ENCODE measurements around the gene SLK.

Gene SLK

DNA sequence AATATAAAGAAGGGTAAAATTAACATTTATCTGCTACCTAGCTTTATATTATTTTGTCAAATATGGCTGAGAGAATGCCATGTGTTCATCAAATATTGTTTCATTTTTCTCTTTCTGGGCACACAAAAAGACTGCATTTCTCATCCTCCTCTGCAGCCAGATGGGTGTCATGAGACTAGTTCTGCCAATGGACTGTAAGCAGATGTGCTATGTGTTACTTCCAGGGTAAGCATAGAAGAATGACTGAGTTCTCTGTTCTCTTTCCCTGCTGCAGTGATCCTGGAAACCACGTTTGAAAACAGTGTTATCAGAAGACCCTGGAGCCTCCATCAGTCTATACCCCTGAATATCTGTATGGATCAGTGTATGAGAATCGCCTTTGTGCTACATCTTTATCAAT lies 24.1 kb upstream of the SLK start:
- DNase-seq = no peak

DNA sequence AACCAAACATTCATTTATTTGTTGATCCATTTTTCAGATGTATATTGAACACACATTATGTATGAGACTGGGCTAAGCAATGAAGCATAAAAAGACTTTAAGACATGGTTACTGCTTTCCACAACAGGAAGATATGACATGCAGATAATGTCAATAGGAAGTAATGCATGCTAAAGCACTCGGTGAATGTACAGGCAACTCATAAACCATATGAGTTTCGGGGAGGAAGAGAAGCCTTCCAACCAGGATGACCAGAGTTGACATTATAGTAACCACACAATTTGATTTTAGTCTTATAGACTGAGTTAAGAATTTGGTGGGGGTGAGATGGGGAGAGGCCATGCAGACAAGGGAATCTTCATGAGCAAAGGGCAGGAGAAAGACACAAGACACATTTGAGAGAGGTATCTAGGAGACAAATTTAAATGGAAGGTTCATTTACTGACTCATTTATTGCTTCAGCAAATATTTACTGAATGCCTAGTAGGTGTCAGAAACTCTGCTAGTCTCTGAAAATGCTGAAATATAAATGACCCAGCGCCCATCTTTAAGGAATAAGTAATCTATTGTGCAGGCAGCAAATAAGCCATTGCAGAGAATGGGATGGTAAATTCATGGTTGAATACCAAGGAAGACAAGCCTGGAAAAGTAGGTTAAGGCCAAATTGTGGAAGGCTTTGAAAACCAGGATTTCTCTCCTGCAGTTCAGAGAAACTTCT lies 19.0 kb upstream of the SLK start:
- DNase-seq = no peak

DNA sequence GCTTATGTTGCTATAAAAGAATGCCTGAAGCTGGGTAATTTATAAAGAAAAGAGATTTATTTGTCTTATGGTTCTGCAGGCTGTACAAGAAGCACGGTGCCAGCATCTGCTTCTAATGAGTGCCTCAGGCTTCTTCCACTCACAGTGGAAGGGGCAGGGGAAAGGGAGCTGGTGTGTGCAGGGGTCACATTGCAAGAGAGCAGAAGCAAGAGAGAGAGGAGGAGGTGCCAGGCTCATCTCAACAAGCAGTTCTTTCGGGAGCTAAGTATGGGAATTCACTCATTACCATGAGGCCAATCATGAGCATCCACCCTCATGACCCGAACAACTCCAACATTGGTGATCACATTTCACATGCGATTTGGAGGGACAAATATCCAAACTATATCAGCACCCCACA lies 17.2 kb upstream of the SLK start:
- DNase-seq = no peak

DNA sequence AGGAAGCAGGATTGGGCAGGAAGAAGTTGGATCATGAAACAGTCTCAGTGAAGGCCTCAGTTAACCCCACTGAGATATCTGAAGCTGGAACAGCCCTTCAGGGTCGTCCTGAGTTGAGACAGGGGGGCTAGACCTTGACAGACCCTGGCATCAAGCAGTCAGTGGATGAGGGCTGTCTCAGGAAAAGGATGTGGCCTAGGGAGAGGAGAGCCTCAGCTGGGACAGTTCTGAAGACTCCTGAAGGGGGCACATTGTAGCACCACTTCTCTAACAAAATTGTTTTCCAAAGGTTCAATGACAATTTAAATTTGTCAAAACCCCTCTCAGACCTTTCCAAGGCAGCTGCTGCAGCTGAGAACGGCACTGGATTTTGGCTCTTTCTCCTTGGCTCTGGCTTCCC lies 15.8 kb upstream of the SLK start:
- no peak for DNase-seq

DNA sequence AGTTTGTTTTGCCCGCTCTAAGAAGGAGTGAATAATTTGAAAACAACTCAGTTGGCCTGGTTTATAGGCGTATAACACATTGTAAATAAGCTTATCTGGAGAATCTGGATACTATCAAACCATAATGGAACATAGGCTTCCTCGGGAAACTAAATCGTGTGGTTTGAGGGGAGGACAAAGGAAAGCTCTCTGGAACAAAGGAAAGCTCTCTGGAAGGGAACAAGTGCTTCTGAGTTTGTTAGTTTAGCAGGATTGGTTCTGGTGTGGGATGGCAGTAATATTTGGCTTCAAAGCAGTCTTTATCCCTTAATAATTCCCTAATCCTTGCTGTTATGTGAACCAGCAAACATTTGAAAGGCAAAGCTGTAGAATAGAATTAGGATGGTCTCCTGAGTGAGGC lies 15.0 kb upstream of the SLK start:
- no peak for DNase-seq

DNA sequence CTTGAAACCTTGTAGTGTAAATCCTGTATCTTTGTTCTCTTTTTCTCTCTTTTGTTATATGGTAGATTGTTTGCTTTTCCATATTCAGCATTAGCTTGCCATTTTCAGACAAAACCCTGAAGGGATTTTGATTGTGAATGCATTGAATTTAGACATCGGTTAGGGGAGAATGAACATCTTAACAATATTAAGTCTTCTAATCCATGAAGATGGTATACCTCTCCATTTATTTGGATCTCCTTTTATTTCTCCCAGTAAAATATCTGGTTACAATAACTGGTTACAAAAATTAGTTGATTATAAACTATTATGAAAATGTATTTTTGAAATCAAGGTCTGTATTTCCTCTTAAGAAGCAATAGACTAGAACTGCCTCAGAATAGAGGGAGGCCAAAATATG lies 12.4 kb upstream of the SLK start:
- no peak for DNase-seq

DNA sequence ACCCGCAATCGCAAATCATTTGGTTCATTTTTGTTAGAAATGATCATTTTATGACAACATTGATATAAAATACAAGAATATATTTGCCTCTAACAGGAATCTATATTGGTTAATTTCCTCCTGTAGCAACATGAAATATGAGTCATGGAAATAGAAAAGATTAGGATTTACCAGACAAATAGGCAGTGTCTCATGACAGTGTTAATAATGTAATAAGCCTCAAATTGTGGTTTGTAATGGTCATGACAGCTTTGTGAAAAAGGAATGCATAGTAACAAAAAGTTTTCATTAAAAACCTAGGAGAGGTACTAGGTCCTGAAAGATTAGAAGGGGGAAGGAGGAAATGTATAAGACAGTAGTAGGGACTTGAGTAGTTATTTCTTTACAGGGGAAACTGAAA lies 7.9 kb upstream of the SLK start:
- no peak for DNase-seq

DNA sequence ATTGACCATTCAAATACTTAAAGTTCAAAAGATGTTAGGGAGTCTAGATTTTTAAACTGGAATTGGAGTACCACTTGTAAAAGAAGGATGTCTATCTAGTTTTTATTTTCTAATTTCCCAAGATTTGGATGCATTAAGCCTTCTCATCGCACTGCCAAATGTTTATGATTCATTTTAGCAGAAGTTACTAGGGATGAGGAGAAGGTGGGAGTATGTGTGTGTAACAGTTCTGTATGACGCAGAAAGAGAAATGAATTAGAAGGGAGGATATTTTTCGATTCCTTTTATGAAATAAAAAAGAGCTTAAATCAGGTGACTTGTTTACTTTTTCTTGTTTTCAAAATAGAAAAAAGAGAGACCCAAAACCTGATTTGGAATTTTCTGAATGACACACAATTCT lies 6.8 kb upstream of the SLK start:
- no peak for DNase-seq

DNA sequence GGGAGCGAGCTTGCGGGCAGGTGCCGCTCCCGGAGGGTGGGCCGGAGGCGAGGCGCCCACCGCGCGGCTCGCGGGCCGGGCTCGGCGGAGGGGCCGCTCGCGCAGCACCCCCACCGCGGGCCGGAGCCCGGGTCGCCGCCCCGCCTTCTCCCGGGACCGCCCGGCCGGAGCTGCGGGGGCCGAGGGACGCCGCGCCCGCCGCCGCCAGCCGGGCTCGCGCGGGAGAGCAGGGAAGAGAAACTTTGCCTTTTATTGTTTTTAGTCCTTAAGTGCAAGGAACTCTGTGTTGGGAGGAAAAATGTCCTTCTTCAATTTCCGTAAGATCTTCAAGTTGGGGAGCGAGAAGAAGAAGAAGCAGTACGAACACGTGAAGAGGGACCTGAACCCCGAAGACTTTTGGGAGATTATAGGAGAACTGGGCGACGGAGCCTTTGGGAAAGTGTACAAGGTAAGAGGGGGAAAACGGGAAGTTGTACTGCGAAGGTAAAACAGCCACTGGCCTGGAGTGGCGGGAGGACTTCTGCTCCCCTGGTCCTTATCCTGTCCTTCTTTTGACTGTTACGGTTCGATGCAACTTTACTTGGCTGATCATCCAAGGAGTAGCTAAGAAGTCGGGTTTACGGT lies 620 bp downstream of the SLK start:
- DNase-seq = peak in 1 of 5 donors; percentile 19

DNA sequence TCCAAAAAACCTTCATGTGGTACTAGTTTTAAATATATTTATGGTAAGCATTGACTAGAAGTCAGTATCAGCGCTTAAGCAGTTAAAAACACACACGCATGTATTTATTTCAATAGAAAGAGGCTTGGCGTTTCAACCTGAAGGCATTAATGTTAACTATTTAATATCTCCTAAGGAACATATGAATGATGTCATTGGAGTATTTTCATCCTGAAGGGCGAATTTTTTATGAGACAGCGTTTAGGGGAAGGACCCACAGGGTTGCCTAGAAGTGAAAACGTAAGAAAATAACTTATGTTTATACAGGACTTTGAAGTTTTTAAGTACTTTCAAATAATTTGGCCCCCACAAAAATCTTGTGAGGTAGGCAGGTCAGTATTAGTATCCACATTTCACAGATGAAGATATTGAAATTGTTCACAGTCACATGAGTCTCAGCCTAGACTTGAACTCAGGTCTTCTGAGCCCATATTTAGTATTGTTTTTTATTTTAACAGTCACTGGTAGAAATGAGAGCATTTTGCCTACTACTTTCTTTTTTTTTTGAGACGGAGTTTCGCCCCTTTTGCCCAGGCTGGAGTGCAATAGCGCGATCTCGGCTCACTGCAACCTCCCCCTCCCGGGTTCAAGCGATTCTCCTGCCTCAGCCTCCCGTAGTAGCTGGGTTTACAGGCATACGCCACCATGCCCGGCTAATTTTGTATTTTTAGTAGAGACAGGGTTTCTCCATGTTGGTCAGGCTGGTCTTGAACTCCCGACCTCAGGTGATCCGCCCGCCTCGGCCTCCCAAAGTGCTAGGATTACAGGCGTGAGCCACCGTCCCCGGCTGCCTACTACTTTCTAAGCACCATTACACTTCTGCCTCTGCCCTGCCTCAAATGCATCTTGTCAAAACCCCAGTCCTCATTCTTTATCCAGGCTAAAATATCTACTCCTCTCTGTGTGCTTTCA lies 1.8 kb downstream of the SLK start:
- DNase-seq = no peak

DNA sequence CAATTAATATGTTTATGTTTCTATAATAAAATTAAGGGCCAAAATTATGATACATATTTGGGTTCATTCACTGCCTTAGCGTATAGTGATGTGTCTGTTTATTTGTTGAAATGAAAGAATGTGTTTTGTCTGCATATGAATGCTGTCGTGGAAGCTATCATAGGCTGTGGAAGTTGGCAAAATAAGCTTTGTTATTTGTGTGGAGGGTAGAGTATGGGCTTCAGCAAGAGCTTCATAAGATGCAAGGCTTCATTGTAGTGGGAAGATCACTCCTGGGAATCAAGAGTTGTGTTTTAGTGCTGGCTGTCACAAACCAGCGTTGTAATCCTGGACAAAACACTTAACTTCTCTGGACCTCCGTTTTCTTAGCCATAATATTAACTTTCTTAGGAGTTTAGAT lies 2.5 kb downstream of the SLK start:
- no peak for DNase-seq

DNA sequence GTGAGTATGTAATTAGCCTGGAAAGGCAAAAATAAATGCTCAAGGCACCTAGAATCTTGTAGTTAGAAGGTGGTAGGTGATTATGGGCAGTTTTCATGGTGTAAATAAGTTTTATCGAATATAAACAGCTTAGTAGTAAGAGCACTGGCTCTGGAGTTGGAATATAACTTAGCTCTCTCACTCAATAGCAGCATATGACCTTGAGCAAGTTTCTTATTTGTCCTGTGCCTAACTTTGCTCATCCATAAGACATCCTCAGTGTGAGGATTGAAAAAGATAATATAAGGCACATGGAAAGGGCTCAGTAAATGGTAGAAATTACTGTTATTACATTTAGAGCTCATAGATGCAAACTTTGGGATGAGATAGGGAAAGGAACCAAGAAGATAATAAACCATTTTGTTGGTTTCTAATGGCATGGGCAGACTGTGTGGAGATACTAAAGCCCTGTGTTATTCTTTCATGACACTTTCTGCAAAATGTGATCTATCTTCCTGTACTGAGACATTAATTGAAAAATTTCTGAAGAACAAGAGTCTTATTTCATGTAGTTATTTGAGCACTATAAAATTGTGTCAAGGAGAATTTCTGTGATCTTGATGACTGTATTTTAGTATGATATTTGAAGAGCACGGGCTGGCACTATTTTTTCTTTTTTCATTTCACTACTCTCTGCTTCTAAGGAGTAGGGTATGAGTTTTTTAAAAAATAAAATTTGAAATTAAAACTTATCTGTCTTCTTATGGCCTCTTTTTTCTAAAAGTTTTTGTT lies 3.1 kb downstream of the SLK start:
- no peak for DNase-seq

DNA sequence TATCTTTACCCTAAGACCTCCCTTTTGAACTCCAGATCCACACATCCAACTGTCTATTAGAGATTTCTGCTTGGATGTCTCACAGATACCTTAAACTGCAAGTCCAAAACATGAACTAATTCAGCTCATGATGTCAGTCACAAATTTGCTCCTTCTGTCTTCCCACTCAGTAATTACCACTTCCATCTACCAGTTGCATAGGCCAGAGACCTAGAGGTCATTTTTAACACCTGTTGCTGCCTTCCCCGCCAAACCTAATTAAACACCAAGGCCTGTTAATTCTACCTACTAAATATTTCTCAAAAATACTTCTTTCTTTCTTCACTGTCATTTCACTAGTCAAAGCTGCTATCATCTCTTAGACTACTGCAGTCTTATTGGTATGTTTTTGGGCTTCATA lies 8.2 kb downstream of the SLK start:
- no peak for DNase-seq

DNA sequence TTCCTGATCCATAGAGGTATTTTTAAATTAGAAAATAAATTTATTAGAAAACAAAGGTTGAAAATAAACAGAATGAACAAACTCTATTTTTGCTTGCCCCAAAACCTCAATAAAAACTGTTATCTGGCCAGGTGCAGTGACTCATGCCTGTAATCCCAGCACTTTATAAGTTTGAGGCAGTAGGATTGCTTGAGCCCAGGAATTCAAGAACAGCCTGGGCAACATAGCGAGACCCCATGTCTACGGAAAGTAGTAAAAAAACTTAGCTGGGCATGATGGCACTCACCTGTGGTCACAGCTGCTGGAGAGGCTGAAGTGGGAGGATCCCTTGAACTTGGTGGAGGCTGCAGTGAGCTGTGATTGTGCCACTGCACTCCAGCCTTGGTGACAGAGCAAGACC lies 10.3 kb downstream of the SLK start:
- no peak for DNase-seq

DNA sequence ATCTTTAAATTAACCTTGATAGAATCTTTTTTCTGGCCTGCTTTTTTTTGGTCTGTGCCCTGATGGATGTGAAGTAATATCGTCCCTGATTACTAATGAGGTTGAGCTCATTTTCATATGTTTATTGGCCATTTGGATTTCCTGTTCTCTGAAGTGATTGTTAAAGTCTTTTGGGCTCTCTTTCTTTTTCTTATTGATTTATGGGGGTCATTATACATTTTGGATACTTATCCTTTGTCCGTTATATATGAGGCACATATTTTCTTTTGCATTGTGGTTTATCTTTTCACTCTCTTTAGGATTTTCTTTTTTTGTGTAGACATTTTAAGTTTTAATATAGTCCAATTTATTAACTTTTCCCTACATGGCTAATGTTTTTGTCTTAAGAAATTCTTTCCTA lies 12.6 kb downstream of the SLK start:
- DNase-seq = no peak

DNA sequence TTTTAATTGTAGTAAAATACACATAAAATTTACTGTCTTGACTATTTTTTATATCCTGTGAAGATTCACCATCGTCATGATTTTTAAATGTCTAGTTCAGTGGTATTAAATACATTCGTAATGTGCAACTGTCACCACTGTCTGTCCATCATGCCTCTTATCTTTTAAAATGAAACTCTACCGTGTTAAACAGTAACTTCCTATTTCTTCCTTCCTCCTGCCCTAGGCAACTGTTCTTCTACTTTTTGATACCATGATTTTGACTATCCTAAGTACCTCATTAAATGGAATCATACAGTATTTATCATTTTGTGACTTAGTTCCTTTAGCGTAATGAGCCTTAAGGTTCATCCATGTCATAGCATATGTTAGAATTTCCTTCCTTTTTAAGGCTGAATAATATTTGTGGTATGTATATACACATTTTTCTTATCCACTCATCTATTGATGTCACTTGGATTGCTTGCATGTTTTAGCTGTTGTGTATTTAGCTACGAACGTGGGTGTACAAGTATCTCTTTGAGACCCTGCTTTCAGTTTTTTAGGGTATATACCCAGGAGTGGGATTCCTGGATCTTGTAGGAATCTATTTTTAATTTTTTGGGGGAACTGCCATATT lies 13.5 kb downstream of the SLK start:
- DNase-seq = no peak

DNA sequence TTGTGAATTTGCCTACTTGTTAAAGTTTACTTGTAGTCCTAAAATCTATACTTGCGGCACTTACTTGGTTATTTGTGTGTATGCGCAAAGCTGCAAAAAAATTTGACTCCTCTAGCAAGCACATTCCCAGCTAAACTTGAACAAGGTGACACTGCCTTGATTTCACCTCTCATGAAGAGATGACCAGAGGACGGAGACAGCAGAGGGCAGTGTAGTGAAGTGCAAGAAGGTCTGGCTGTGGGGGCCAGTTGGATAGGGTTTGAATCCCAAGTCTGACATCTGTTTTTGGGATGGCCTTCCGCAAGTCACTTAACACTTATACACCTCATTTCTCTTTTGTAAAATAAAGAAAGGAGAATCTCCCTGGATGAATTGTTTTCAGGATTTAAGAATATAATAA lies 15.7 kb downstream of the SLK start:
- no peak for DNase-seq

DNA sequence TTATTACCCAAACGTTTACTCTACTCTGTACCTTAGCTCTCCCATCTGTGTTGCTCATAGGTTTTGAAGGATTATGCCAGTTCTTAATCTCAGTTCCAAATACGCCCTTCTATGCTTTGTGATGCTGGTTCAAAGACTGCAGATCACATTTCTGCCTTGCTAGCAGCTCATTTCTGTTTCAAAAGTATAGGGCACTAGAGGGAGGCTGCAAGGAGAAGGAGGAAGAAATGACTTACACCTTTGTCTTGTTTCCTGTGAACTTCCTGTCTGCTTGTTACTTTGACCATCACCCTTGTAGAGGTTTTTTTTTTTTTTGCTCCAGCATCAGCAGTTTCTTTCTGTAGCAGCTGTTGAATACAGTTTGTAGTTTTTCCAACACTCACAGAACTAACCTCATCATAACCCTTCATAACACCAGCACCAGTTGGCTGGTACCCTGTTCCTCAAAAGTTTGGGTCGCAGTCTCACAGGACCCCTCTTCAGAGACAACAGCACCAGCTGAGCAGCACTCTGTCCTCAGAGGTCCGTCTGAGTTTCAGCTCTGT lies 16.5 kb downstream of the SLK start:
- peak in 1 of 5 donors; percentile 78 for DNase-seq

DNA sequence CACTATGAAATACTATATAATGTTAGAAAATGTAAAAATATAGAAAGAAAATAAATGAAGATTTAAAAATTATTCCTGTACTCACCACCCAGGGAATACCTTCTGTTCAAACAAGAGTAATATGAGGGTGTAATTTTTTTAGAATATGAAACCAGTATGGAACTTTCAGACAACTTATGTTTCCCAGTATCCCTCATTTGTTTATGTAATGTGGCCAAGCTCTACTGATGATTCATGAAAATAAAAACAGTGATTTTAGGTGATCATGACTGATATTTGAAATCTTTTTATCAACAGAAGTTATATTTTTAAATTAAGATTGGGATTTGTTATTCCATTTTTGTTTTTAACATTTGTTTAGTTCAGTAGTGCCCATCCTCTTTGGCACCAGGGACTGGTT lies 18.8 kb downstream of the SLK start:
- no peak for DNase-seq

DNA sequence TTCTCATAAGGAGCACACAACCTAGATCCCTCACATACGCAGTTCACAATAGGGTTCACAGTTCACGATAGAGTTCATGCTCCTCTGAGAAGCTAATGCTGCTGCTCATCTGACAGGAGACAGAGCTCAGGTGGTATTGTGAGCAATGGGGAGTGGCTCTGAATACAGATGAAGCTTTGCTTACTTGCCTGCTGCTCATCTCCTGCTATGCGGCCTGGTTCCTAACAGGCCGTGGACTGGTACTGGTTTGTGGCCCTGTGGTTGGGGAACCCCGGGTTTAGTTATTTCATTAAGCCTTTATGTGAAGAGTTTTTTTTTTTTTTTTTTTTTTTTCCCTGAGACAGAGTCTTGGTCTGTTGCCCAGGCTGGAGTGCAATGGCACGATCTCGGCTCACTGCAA lies 19.4 kb downstream of the SLK start:
- peak in 2 of 5 donors; percentile 13 to 47 for DNase-seq

DNA sequence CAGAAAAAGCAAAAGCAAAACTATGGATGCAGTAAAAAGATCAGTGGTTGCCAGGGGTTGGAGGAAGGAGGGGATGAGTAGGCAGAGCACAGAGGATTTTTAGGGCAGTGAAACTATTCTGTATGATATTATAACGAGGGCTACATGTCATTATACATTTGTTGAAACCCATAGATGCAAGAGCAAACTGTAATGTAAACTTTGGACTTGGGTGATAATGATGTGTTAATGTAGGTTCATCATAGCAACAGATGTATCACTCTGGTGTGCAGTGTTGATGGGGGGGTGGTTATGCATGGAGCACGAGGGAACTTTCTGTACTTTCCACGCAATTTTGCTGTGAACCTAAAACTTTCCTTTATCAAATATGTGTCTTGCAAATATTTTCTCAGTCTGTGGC lies 23.2 kb downstream of the SLK start:
- no peak for DNase-seq

DNA sequence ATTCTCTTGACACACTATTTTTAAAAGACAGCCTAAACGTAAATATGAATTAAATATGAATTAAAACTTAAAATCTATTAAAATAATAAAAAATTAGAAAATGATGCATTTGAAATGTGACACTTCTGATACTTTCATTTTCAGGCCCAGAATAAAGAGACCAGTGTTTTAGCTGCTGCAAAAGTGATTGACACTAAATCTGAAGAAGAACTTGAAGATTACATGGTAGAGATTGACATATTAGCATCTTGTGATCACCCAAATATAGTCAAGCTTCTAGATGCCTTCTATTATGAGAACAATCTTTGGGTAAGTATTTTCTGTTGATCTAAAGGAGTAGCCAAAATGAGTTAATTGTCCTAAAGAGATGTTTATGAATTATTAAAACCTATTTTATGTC lies 23.6 kb downstream of the SLK start:
- no peak for DNase-seq

Measured in T-helper 1 cell (primary cell).